ENCODE data around the gene FAM170A. TPM values are rescaled to one million over a fixed set of nuclear protein-coding genes. Genes with fewer than 3 reads are reported as not detected.

The FAM170A gene
- total and polyA plus RNA-seq, 12 donors = 0.17 to 0.56 (median 0.22) TPM; not detected in 9

DNA sequence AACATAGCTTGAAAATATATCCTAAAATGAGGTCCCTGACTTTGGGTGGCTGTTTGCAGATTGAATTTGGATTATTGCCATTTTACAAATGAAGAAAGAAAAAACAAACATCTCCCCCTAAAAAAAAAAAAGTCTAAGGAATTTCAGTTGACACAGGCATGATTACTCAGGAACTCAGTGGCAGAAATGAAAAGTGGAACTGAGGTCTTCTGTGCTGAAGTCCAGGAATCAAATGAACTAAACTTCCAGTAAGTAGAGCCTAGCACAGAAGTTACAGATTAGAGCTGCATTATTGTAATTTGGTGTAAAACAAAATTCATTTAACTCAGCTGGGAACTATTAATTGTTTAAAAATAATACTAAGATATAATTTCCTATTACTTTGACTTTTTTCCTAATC, 26.7 kb downstream of the FAM170A start:
- no peaks in the 10 kb centered on the region for H3K4me1 ChIP-seq (replicated peaks in 1 of 2)
- intact Hi-C loops (cut with DNase I) = no loop called here
- no peaks in the 10 kb centered on the region for H3K9me3 ChIP-seq (replicated peaks in 1 of 3)
- DNase-seq = no peak
- no peaks in the 10 kb centered on the region for H3K27me3 ChIP-seq
- H3K27ac ChIP-seq = no peak overlapping the region
- TF ChIP-seq, protein P1, sequence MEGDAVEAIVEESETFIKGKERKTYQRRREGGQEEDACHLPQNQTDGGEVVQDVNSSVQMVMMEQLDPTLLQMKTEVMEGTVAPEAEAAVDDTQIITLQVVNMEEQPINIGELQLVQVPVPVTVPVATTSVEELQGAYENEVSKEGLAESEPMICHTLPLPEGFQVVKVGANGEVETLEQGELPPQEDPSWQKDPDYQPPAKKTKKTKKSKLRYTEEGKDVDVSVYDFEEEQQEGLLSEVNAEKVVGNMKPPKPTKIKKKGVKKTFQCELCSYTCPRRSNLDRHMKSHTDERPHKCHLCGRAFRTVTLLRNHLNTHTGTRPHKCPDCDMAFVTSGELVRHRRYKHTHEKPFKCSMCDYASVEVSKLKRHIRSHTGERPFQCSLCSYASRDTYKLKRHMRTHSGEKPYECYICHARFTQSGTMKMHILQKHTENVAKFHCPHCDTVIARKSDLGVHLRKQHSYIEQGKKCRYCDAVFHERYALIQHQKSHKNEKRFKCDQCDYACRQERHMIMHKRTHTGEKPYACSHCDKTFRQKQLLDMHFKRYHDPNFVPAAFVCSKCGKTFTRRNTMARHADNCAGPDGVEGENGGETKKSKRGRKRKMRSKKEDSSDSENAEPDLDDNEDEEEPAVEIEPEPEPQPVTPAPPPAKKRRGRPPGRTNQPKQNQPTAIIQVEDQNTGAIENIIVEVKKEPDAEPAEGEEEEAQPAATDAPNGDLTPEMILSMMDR (IDR thresholded peaks at IDR 0.05) = no peak
- no peak for TF ChIP-seq POLR2A (IDR thresholded peaks at IDR 0.05)
- no peaks in the 10 kb centered on the region for H3K36me3 ChIP-seq (replicated peaks in 1 of 2)
- H3K4me3 ChIP-seq = no peak overlapping the region

DNA sequence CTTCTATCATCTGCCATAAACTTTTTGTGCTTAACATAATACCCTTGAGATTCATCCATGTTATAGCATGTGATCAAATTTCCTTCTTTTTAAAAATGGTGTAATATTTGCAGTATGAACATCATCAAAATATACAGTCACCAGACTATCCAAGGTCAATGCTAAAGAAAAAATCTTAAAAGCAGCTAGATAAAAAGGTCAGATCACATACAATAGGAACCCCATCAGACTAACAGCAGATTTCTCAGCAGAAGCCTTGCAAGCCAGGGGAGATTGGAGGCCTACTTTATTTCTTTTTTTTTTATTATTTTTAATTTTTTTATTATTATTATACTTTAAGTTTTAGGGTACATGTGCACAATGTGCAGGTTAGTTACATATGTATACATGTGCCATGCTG, 37.2 kb downstream of the FAM170A start:
- no peak for DNase-seq
- no peaks in the 10 kb centered on the region for H3K27me3 ChIP-seq
- H3K9me3 ChIP-seq (replicated peaks in 1 of 3) = no peaks in the 10 kb centered on the region
- no peaks in the 10 kb centered on the region for H3K36me3 ChIP-seq (replicated peaks in 1 of 2)
- intact Hi-C loops (cut with DNase I) = no loop called here
- H3K27ac ChIP-seq = no peak overlapping the region
- no peaks in the 10 kb centered on the region for H3K4me1 ChIP-seq (replicated peaks in 1 of 2)
- TF ChIP-seq POLR2A (IDR thresholded peaks at IDR 0.05) = no peak
- TF ChIP-seq, protein P1 (IDR thresholded peaks at IDR 0.05) = no peak
- no peak overlapping the region for H3K4me3 ChIP-seq

DNA sequence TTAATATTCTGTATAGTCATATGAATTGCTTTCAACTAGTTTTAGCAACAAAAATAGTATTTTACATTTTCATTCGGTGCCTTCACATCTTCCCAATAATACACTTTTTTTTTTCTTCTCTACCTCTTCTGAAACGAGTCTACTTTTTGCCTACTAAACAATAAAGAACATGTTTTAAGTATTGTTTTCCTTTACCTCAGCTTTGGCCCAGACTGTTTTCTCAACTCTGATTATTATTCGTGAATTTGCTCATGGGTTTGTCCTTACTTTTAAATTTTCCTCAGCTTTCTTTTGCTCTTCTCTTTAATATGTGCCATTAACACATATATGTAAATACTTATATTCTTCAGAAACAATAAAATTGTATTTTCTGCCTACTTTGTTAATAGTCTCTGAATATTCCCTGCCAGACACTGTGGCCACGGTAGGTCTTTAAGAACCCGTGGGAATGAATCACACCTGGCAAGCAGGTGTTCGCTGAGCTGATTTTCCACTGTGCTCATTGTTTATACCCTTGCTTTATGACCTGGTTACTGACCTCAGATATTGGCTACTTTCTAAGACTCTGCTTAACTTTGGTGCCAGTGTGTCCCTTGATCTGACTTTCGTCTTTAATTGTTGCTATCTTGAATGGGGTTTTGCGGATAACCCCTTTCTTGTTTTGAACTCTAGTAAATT, 49.1 kb downstream of the FAM170A start:
- H3K27ac ChIP-seq = no peak overlapping the region

DNA sequence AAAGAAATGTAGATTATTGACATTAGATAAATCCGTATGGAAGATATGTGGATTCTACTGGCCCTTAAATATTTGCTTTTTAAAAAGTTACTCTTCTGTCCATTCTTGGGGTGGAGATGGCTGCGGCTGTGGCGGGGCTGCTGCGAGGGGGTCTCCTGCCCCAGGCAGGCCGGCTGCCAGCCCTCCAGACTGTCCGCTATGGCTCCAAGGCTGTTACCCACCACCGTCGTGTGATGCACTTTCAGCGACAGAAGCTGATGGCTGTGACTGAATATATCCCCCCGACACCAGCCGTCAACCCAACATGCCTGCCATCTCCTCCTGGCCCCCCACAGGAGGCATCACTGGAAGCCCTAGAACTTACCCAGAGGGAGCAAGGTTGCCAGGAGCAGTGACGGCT, 50.7 kb downstream of the FAM170A start:
- Histone ChIP-seq H3K4me1 (replicated peaks in 1 of 2) (no peaks in the 10 kb centered on the region), H3K9me3 (replicated peaks in 1 of 3) (no peaks in the 10 kb centered on the region), H3K4me3 (no peak overlapping the region), H3K36me3 (replicated peaks in 1 of 2) (no peaks in the 10 kb centered on the region), H3K27me3 (no peaks in the 10 kb centered on the region), H3K27ac (no peak overlapping the region)
- TF ChIP-seq POLR2A (IDR thresholded peaks at IDR 0.05) = no peak
- TF ChIP-seq, protein P1 (IDR thresholded peaks at IDR 0.05) = no peak
- DNase-seq = no peak
- intact Hi-C loops (cut with DNase I) = no loop called here
- WGBS, 4 donors = 85 to 94% (median 88%) methylated on average over 8 to 12 of the region's 12 CpGs

More for the DNA sequence above, 49.1 kb downstream of the FAM170A start:
- no peak overlapping the region for H3K4me3 ChIP-seq
- intact Hi-C loops (cut with DNase I) = no loop called here
- no peak for DNase-seq
- H3K4me1 ChIP-seq (replicated peaks in 1 of 2) = no peaks in the 10 kb centered on the region
- H3K27me3 ChIP-seq = no peaks in the 10 kb centered on the region
- WGBS, 4 donors = 78 to 84% (median 80%) methylated on average over 8 of the region's 8 CpGs
- no peaks in the 10 kb centered on the region for H3K9me3 ChIP-seq (replicated peaks in 1 of 3)
- TF ChIP-seq, protein P1 (IDR thresholded peaks at IDR 0.05) = no peak
- no peak for TF ChIP-seq POLR2A (IDR thresholded peaks at IDR 0.05)
- H3K36me3 ChIP-seq (replicated peaks in 1 of 2) = no peaks in the 10 kb centered on the region

Measured in adrenal gland (tissue), 12 donors.